H1 (cell line): ENCODE measurements around the gene NIT2. TPM values are rescaled to one million over a fixed set of nuclear protein-coding genes. Genes with fewer than 3 reads are reported as not detected.
A peak's percentile ranks its signal among the peaks of the same experiment; 100 is the strongest.

Experiments used
- CTCF ChIA-PET: fragments of 300-600 bp; sonication (Branson Sonifier 250); formaldehyde crosslinking; loops from one replicate; lab custom pipeline; 2021; ENCODE audit not compliant: partially characterized antibody; lab: Charles Lee
- POLR2A ChIA-PET: fragments of 300-600 bp; sonication (Branson Sonifier 250); formaldehyde crosslinking; loops from one replicate; lab custom pipeline; 2021; ENCODE audit warnings: inconsistent platforms; ENCODE audit not compliant: partially characterized antibody; lab: Charles Lee
- DNase-seq, 2 experiments: peaks; one replicate each; pipeline versions ENCODE4 v3.0.0 to v3.0.0-alpha.2; 2010 to 2022; ENCODE audit warnings: low spot score in 2 of 2, low read depth in 1 of 2, mixed read lengths in 1 of 2
- FAIRE-seq: peaks from 2 replicates; lab custom pipeline; 2011; peaks lifted over from hg19 to GRCh38; lab: Jason Lieb, UNC
- H2AFZ ChIP-seq: 2 replicates; pipeline ENCODE4 v1.8.1; 2012; ENCODE audit warnings: low read length, inconsistent platforms
- H2AK5ac ChIP-seq: 2 replicates; pipeline ENCODE4 v1.6.1; 2013; ENCODE audit warnings: low read depth, low read length
- H2BK120ac ChIP-seq: replicated peaks from 2 replicates; pipeline ENCODE3; 2013; ENCODE audit warnings: low read depth, low read length, inconsistent platforms
- H2BK12ac ChIP-seq: 2 replicates; pipeline ENCODE4 v1.6.1; 2013; ENCODE audit warnings: low read depth, low read length
- H2BK15ac ChIP-seq: 2 replicates; pipeline ENCODE4 v1.6.1; 2013; ENCODE audit warnings: low read length
- H2BK20ac ChIP-seq: 2 replicates; pipeline ENCODE4 v1.6.1; 2013; ENCODE audit warnings: low read length
- H2BK5ac ChIP-seq: 2 replicates; pipeline ENCODE4 v1.6.1; 2013; ENCODE audit warnings: low read depth, low read length
- H3K14ac ChIP-seq: 2 replicates; pipeline ENCODE4 v1.6.1; 2013; ENCODE audit warnings: inconsistent platforms; ENCODE audit not compliant: insufficient read length
- H3K18ac ChIP-seq: 2 replicates; pipeline ENCODE4 v1.6.1; 2013; ENCODE audit warnings: low read length; ENCODE audit errors: extremely low read depth
- H3K23ac ChIP-seq: 2 replicates; pipeline ENCODE4 v1.6.1; 2013; ENCODE audit warnings: inconsistent platforms; ENCODE audit not compliant: insufficient read length
- H3K23me2 ChIP-seq: 2 replicates; pipeline ENCODE4 v1.6.1; 2013; ENCODE audit warnings: low read depth, low read length
- H3K27ac ChIP-seq: 2 replicates; pipeline ENCODE4 v1.6.1; 2011; ENCODE audit warnings: low read depth, low read length, inconsistent platforms
- H3K27me3 ChIP-seq, 4 experiments: replicated peaks in 1 of 4; 1 replicate in 1 of 4; 2 replicates in 3 of 4; pipeline versions ENCODE4 v1.6.1 to v1.8.1; 2011 to 2013; ENCODE audit warnings: low read length in 3 of 4, mild to moderate bottlenecking in 3 of 4, inconsistent platforms in 2 of 4, mixed read lengths in 2 of 4, moderate library complexity in 1 of 4; ENCODE audit not compliant: control insufficient read depth in 3 of 4, insufficient read depth in 3 of 4; ENCODE audit errors: extremely low read depth in 1 of 4
- H3K36me3 ChIP-seq, 4 experiments: 2 replicates each; pipeline versions ENCODE4 v1.6.1 to v1.8.1; 2011 to 2013; ENCODE audit warnings: mild to moderate bottlenecking in 4 of 4, low read length in 3 of 4, moderate library complexity in 2 of 4, control low read depth in 1 of 4, inconsistent platforms in 1 of 4; ENCODE audit not compliant: insufficient read depth in 4 of 4, control insufficient read depth in 2 of 4
- H3K4ac ChIP-seq: replicated peaks from 2 replicates; pipeline ENCODE3; 2013; ENCODE audit warnings: low read length, low read depth, mixed read lengths, inconsistent platforms; ENCODE audit not compliant: insufficient read length
- H3K4me1 ChIP-seq, 4 experiments: replicated peaks in 1 of 4; 1 replicate in 1 of 4; 2 replicates in 3 of 4; pipeline versions ENCODE4 v1.6.1 to v1.8.1; 2011 to 2013; ENCODE audit warnings: low read length in 3 of 4, inconsistent platforms in 2 of 4, mixed read lengths in 1 of 4; ENCODE audit not compliant: insufficient read depth in 4 of 4, control insufficient read depth in 3 of 4
- H3K4me2 ChIP-seq, 2 experiments: 2 replicates each; pipeline versions ENCODE4 v1.6.1 to v1.8.1; 2011 to 2013; ENCODE audit warnings: low read depth in 2 of 2, low read length in 2 of 2, control low read depth in 1 of 2, inconsistent platforms in 1 of 2, mild to moderate bottlenecking in 1 of 2; ENCODE audit not compliant: insufficient read depth in 1 of 2
- H3K4me3 ChIP-seq, 4 experiments: fragments of 200-600, 300-600 bp in 1 of 4; sonication (generic), shearing (Covaris generic), sonication (Bioruptor Twin) in 1 of 4; 2 replicates each; pipeline versions ENCODE4 v1.5.1 to v1.8.1; 2011 to 2016; ENCODE audit warnings: low read length in 4 of 4, low read depth in 3 of 4, control low read depth in 2 of 4, inconsistent platforms in 2 of 4, mild to moderate bottlenecking in 2 of 4, mixed read lengths in 1 of 4, moderate library complexity in 1 of 4; ENCODE audit not compliant: insufficient read depth in 2 of 4; ENCODE audit errors: extremely low read depth in 1 of 4
- H3K56ac ChIP-seq: replicated peaks from 2 replicates; pipeline ENCODE3; 2013; ENCODE audit warnings: low read depth, mild to moderate bottlenecking, mixed read lengths, low read length, inconsistent platforms; ENCODE audit not compliant: insufficient read length
- H3K79me1 ChIP-seq: 2 replicates; pipeline ENCODE4 v1.6.1; 2013; ENCODE audit warnings: low read depth, low read length, control low read depth
- H3K79me2 ChIP-seq, 2 experiments: 2 replicates each; pipeline versions ENCODE4 v1.6.1 to v1.8.1; 2012 to 2013; ENCODE audit warnings: low read length in 2 of 2, mild to moderate bottlenecking in 2 of 2, inconsistent platforms in 1 of 2; ENCODE audit not compliant: insufficient read depth in 2 of 2, control insufficient read depth in 1 of 2
- H3K9ac ChIP-seq, 4 experiments: replicated peaks in 1 of 4; 1 replicate in 1 of 4; 2 replicates in 3 of 4; pipeline versions ENCODE4 v1.6.1 to v1.8.1; 2011 to 2013; ENCODE audit warnings: low read depth in 3 of 4, low read length in 3 of 4, control low read depth in 2 of 4, mild to moderate bottlenecking in 2 of 4, moderate library complexity in 2 of 4, inconsistent platforms in 1 of 4; ENCODE audit errors: extremely low read depth in 1 of 4
- H3K9me3 ChIP-seq, 2 experiments: 2 replicates each; pipeline versions ENCODE4 v1.6.1 to v1.8.1; 2012 to 2013; ENCODE audit warnings: mild to moderate bottlenecking in 2 of 2, moderate library complexity in 2 of 2, control low read depth in 1 of 2, inconsistent platforms in 1 of 2, low read depth in 1 of 2, low read length in 1 of 2, mixed read lengths in 1 of 2; ENCODE audit not compliant: insufficient read depth in 2 of 2
- H4K20me1 ChIP-seq, 2 experiments: replicated peaks in 1 of 2; 2 replicates each; pipeline versions ENCODE3 to v1.8.1; 2011 to 2013; ENCODE audit warnings: inconsistent platforms in 2 of 2, low read length in 2 of 2, mild to moderate bottlenecking in 1 of 2; ENCODE audit not compliant: insufficient read depth in 2 of 2, control insufficient read depth in 1 of 2
- H4K5ac ChIP-seq: 2 replicates; pipeline ENCODE4 v1.6.1; 2013; ENCODE audit warnings: low read length, low read depth, mixed read lengths, inconsistent platforms; ENCODE audit not compliant: insufficient read length
- H4K8ac ChIP-seq: 2 replicates; pipeline ENCODE4 v1.8.0; 2013; ENCODE audit warnings: mild to moderate bottlenecking, moderate library complexity, low read length, inconsistent platforms; ENCODE audit not compliant: insufficient read depth; ENCODE audit errors: extremely low read depth
- H4K91ac ChIP-seq: replicated peaks from 2 replicates; pipeline ENCODE3; 2013; ENCODE audit warnings: low read length, mixed read lengths, inconsistent platforms; ENCODE audit not compliant: insufficient read length
- CTCF ChIP-seq, 3 experiments: IDR thresholded peaks; 1 replicate in 2 of 3; 2 replicates in 1 of 3; pipeline versions ENCODE4 v1.5.1 to v1.6.1; 2011; ENCODE audit warnings: low read length in 3 of 3, mild to moderate bottlenecking in 3 of 3, inconsistent platforms in 2 of 3, low read depth in 1 of 3, moderate library complexity in 1 of 3; ENCODE audit not compliant: insufficient read depth in 1 of 3; ENCODE audit errors: control extremely low read depth in 1 of 3
- E2F6 ChIP-seq: IDR thresholded peaks from 2 replicates; pipeline ENCODE4 v1.6.1; 2012; ENCODE audit warnings: inconsistent platforms
- EZH2 ChIP-seq: fragments of 200-600 bp; sonication (generic); IDR thresholded peaks from 2 replicates; pipeline ENCODE4 v1.7.1; 2012; ENCODE audit warnings: low read depth, mild to moderate bottlenecking, moderate library complexity, low read length, inconsistent platforms; ENCODE audit not compliant: severe bottlenecking
- HDAC2 ChIP-seq, 2 experiments: fragments of 300-600 bp in 1 of 2; sonication (generic) in 1 of 2; IDR thresholded peaks; 2 replicates each; pipeline ENCODE4 v1.6.1; 2011 to 2012; ENCODE audit warnings: low read depth in 2 of 2, low read length in 2 of 2, mild to moderate bottlenecking in 2 of 2, moderate library complexity in 2 of 2, borderline replicate concordance in 1 of 2, inconsistent platforms in 1 of 2
- JUND ChIP-seq: IDR thresholded peaks from 2 replicates; pipeline ENCODE4 v1.6.1; 2011; ENCODE audit warnings: mild to moderate bottlenecking, improper control_type of control experiment, low read length
- SAP30 ChIP-seq: fragments of 300-600 bp; sonication (generic); IDR thresholded peaks from 2 replicates; pipeline ENCODE4 v1.7.1; 2012; ENCODE audit warnings: low read length, moderate library complexity, mild to moderate bottlenecking, inconsistent platforms; ENCODE audit not compliant: insufficient read depth, insufficient replicate concordance
- SIN3A ChIP-seq, 2 experiments: IDR thresholded peaks in 1 of 2; conservative IDR thresholded peaks in 1 of 2; 2 replicates each; pipeline ENCODE4 v1.6.1; 2011 to 2012; ENCODE audit warnings: low read length in 2 of 2, improper control_type of control experiment in 1 of 2, low read depth in 1 of 2, mild to moderate bottlenecking in 1 of 2
- SP4 ChIP-seq: IDR thresholded peaks from 2 replicates; pipeline ENCODE4 v1.6.1; 2012; ENCODE audit warnings: low read length, inconsistent platforms
- WGBS, 2 experiments: shearing (Covaris generic) in 1 of 2; methylation state at CpG; one replicate each; pipeline versions ENCODE4 v1.1.6 to v1.1.7; 2013 to 2015; ENCODE audit warnings: low lambda C conversion rate in 2 of 2, mixed read lengths in 2 of 2, inconsistent platforms in 1 of 2, low coverage in 1 of 2, missing lambda C conversion rate in 1 of 2; ENCODE audit not compliant: insufficient replicate concordance in 2 of 2, insufficient coverage in 1 of 2, insufficient read length in 1 of 2; ENCODE audit errors: extremely low coverage in 1 of 2, missing lambda C conversion rate in 1 of 2; 5-methylcytosine and 5-hydroxymethylcytosine counted together
- polyA plus RNA-seq, 7 experiments: library from polyadenylated mRNA; depleted of rRNA in 3 of 7; stranded (reverse) in 5 of 7; unstranded in 2 of 7; fragments of >200 nt in 5 of 7; fragments of 200-250 nt in 2 of 7; gene quantifications; 1 replicate in 5 of 7; 2 replicates in 1 of 7; 4 replicates in 1 of 7; pipeline versions ENCODE4 v1.2.1 to v1.2.3, GENCODE V29; 2011 to 2013; ENCODE audit warnings: missing spikeins in 2 of 7, mixed read lengths in 2 of 7
- total RNA-seq: library from RNA; stranded (reverse); fragmentation: NEBNext Ultra II Directional; extraction: Animal tissue kit (Norgen Biotek cat#: 25700); gene quantifications from 2 replicates; pipeline ENCODE4 v1.2.1, GENCODE V29; 2021

Gene NIT2
- total and polyA plus RNA-seq, 2 of the 8 experiments (the other 6 are each of a cell fraction or from before 2014, with no cell fraction given), result 15.2 to 25.3 TPM

- Histone ChIP-seq H3K36me3 (no peaks in the 10 kb centered on the region), H4K8ac (no peak overlapping the region; the same call in 1 of the 2 replicates), H4K20me1 (peaks cover 14 to 18% of the 10 kb centered on the region in 2 experiments), H4K5ac (no peak overlapping the region), H3K4me1 (peaks cover 0 to 3% (median under 1%) of the 10 kb centered on the region in 4 experiments; a peak in 2 of 7 replicates), H3K9me3 (no peaks in the 10 kb centered on the region), H3K18ac (peak overlapping the region; percentile 61; the same call in 1 of the 2 replicates), H2BK5ac (peak overlapping the region; percentile 81; the same call in 1 of the 2 replicates), H3K23me2 (peaks cover 16% of the 10 kb centered on the region), H3K79me2 (peaks cover 20 to 85% of the 10 kb centered on the region in 2 experiments), H2BK20ac (no peak overlapping the region), H2AK5ac (no peak overlapping the region), H3K4me3 (peak overlapping the region; percentile 59 to 96 (median 84)), H4K91ac (no peak overlapping the region), H3K56ac (peak overlapping the region; percentile 23), H2BK12ac (no peak overlapping the region), H2BK15ac (no peak overlapping the region), H3K79me1 (no peaks in the 10 kb centered on the region), H3K4me2 (peak overlapping the region; percentile 91 to 92), H3K27me3 (no peaks in the 10 kb centered on the region), H3K23ac (no peak overlapping the region), H2AFZ (no peak overlapping the region), H3K9ac (peak overlapping the region; percentile 56 to 95 (median 86)), H3K14ac (no peak overlapping the region), H2BK120ac (no peak overlapping the region), H3K4ac (peak overlapping the region; percentile 32), H3K27ac (no peak overlapping the region)
- DNase-seq, result peak in 1 of 2 experiments; percentile 51
- POLR2A ChIA-PET, result interaction anchor here (1.3 to 5.9 kb wide), 7 partner anchors 8 to 91 kb away, joined by 3 to 58 read pairs (median 21); partner anchors contain the start of gene NIT2
- WGBS, 2 experiments, result 2% methylated on average over 22 of the region's 22 CpGs; no CpG with 5 or more reads in 1 of the 2 experiments
- CTCF ChIA-PET, result interaction anchor here (0.6 to 2.1 kb wide), 4 partner anchors 9 to 190 kb away, joined by 3 to 8 read pairs (median 4); no protein-coding TSS in a partner anchor
- no peak for FAIRE-seq
- TF ChIP-seq CTCF (IDR thresholded peaks at IDR 0.05; ENCODE audit: control extremely low read depth in 1 of 3, insufficient read depth in 1 of 3, low read depth in 1 of 3, low read length in 3 of 3), result no peak
- TF ChIP-seq SIN3A (conservative IDR thresholded peaks at IDR 0.05 in 1 of 2, IDR thresholded peaks at IDR 0.05 in 1 of 2; ENCODE audit: low read depth in 1 of 2, low read length in 2 of 2), result 0 out of 4 replicates have a peak, but pooled peaks of 1 of the 2 experiments have one; percentile 38
- TF ChIP-seq E2F6, result no peak
- TF ChIP-seq JUND, result no peak
- TF ChIP-seq SP4, result no peak
- no peak for TF ChIP-seq EZH2
- TF ChIP-seq HDAC2 (IDR thresholded peaks at IDR 0.05; ENCODE audit: borderline replicate concordance in 1 of 2, low read depth in 2 of 2, low read length in 2 of 2), result peak in 1 of 2 experiments; percentile 80; a peak in 2 of 4 replicates
- TF ChIP-seq SAP30, result no peak
Observed at GRCh38 chr3:100400419-100400779, 65.8 kb downstream of the NIT2 start.
